ENCODE results near the gene ADGRG2.

- TF ChIP-seq CTCF (IDR thresholded peaks at IDR 0.05) (no peak), POLR2A (IDR thresholded peaks at IDR 0.05) (no peak)
Measured at GRCh38 chrX:19130628-19131027, 8.4 kb upstream of the ADGRG2 start.
